NCI-H82 treated with DMSO at 0.1 percent for 48 hours (cell line): ENCODE results near the gene PLCB1.

Experiments
- DNase-seq: peaks from one replicate; lab custom pipeline; 2025; ENCODE audit not compliant: unreplicated experiment; lab: John Stamatoyannopoulos, UW

PLCB1 gene

DNA sequence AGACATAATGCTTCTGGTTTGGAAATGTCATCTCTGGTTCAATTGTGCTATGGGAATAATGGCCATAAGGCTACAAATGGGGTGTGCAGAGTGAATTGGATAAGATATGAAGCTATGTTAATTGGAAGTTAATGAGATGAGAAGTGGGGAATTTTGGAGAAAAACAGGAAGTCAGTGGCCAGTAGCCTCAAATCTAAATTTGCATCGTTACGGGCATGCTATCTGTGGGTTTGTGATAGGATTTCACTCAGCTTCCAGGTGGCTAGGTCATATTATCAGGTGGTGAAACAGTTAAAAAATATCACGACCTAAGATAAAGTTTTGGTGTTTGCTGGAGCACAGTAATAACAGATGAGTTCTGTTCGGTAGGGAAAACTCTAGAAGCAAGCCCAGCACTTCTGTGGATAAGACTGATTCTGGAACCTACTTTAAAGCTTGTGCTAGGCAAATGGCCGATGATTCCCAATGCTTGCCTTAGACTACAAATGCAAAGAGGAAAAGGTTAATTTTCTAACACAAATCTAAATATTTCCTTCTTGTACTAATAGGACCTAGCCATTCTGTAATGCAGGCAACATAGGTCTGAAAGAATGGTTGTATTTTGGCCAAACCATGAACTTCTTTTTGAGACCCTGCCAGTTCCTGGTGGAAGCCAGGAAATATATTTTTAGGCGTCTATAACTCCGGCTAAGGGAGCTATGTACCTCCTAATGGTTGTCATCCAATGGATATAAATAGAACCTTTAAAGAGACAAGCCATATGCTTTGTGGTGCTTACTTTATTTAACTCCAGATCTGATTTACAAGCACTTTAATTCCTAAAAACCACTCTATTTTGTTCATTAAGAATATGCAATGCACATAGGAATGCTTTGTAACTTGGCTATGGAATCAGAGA, 111.0 kb downstream of the PLCB1 start:
- DNase-seq, result no peak

DNA sequence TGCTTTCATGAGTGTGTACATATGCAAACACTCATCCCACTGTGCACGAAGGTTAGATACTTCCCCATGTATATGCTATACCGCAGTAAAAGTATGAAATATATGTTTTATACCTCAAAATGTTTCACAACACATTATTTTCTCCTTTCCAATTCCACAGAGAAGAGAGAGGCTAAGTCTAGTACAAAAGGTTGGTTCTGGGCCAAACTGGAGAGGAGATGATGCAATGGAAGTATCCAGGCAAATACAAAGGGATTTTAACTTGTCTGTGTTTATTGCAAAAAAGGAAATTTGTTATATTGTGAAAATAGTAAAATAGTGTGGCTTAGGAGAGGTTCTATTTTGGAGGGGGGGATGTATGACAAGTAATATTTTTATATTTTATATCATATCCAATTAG, 112.6 kb downstream of the PLCB1 start:
- DNase-seq, result no peak

DNA sequence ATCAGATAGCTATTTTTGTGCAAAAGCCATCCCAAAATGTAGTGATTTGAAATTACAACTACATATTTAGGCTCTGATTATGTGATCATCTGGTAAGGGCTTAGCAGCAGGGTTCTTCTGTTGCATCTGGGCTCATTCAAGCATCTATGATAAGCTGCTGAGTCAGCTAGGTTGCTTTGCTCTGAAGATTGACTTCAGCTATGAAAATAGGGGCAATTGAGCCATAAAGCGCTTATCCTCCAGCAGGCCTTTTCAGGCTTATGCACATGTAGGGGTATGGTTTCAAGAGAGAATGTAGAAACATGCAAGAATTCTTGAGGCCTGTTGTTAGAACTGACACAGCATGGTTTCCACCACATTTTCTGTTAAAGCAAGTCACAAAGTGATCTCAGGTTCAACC, 114.1 kb downstream of the PLCB1 start:
- DNase-seq, result no peak

DNA sequence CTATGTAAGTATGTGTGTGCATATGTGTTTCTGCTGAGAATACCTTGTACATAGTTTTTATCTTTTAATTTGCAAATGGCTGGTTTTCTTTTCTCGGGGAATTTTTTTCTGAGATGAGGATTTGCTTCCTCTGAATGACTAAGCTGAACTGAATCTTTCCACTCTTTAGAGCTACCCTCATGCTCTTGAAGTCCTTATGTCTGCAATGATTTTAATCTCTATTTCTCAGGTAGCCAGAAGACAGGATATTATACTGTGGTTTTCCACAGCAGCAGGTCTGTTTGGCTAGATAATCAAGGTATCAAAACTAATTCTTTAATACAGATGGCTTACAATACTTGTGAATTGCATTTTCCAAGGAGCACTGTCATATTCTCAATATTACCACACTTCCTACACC, 114.7 kb downstream of the PLCB1 start:
- no peak for DNase-seq

DNA sequence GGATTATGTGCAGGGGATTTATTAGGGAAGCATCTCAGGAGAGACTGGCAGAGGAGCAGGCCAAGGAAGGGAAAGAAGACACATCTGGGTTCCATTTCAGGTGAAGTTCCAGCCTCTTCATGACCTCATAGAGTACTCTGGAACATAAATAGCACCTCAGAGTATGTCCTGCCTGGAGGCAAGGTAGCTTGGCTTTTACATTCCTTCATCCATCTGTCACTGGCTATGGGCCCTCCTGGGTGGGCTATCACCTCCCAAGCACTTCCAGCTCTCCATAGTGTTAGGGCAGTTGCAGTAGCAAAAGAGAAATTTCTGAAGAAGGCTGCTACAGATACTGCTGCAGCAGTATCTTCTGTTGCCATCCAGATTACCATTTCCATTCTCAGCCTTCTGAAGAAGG, 116.0 kb downstream of the PLCB1 start:
- no peak for DNase-seq

DNA sequence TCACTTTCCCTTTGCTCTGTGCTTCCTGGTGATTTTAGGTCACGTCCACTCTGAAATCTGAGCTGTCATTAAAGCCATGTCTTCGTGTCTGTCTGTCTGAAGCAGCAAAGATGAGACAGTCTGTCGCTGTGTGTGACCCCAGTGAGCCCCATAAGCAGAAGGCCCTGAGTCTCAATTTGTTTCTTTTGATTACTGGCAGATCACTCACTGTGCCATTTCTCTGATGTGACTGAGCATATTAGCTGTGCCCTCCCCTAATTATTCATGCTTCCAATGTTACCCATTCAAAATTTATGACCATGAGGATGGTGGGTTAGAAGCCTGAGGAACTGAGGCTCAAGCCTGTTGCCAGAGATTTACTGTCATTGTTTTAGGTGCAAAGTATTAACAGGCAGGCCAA, 117.6 kb downstream of the PLCB1 start:
- no peak for DNase-seq

DNA sequence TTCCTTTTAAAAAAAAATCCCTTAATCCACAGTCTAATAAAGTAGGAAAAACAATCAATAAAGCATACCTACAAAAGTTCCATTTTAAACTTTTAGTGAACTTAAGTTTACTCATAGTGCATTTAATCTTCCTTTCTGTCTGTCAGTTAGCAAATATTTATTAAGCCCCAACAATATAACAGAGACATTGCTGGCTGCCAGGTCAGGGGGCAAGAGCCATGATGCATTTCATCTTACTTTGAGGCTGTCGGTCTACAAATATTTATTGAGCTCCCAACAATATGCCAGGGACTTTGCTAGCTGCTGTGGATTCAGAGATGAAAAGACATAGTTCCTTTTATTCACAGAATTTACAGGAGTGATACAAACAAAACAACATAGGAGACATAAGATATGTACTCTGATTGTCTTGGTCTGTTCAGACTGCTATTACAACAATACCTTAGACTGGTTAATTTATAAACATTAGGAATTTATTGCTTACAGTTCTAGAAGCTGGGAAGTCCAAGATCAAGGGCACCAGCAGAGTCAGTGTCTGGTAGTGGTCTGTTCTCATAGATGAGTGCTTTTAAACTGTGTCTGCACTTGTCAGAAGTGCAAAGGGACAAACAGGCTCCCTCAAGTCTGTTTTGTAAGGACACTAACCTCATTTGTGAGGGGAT, 118.6 kb downstream of the PLCB1 start:
- DNase-seq, result no peak

DNA sequence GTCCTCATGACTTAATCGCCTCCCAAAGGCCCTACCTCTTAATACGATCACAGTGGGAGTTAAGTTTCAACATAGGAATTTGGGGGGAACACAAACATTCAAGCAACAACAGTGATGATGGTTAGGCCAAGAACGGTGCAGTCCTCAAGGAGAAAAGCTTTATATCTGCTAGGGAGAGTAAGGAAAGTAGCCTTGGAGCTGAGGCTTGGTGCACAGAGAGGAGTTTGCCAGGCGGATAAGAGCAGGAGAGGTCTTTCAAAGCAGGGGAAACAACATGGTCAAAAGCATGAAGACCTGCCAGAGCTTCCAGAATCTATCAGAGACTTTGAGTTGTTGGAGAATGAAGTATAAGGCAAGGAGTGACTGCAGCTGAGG, 119.1 kb downstream of the PLCB1 start:
- DNase-seq, result no peak

DNA sequence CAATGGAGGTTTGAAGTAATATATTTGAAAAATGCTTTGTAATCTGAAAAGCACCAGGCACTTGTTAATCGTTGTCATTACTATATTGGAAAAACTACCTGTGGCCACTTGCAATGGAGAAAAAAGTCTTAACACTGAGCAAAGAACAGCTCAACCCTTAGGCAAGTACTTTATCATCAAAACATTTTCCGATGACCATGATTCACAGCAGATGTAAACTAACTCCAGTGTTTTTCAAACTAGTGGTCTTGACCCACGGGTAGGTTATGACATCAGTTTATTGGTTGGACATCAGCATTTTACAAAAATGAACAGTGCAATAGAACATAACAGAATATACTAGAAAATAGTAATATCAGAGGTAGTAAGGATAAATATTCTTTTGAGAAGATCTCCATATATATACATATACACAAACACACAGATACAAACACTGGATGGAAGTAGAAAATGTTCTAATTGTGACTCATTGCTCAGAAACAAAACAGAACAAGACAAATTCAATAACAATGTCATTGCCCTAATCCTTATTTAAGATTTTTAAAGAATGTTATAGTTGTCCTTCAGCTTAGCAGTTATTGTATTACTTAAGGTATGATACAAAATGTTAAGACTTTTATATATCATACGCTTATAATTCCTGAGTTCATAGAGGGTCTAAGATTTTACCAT, 123.0 kb downstream of the PLCB1 start:
- DNase-seq, result no peak

DNA sequence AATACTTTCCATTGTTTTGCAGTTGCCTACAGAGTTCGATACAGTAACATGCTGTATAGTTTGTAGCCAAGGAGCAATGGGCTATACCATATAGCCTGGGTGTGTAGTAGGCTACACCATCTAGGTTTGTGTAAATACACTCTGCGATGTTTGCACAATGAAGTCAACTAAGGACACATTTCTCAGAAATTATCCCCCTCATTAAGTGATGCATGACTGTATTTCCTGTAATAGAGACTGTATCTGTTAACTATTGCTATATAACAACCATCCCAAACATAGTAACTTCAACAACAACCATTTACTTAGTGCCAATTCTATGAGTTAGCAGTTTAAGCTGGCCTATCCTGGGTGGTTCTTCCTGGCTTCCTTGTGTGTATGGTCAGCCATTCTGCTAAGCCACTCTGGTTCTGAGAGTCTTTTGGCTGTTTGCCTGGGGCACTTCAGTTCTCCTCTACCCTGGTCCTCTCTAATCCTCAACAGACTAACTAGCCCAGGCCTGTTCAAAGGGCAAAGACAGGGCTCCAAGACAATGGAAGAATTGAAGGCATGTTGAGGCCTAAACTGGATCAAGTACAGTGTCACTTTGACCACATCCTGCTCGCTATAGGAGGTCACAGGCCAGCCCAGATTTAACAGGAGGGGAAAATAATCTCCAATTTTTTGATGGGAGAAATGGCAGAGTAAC, 124.0 kb downstream of the PLCB1 start:
- no peak for DNase-seq

DNA sequence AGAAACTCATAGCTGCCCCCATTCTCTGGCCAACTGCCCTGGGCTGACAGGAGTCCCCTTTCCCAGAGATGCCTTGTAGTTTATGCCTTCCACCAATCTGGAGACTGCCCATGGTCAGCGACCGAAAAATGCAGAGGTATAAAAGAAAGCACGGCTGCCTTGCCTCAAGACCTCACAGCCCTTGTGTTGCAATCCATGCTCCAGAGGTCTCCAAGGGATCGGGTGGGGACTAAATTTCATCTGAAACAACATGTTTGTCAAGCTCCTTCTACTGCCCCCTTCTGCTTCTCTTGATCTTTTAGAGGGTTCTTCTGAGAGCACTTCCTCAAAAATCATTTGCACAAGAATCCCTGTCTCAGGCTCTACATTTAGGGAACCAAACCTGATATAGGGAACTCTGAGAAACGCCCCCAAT, 128.8 kb downstream of the PLCB1 start:
- DNase-seq, result no peak

DNA sequence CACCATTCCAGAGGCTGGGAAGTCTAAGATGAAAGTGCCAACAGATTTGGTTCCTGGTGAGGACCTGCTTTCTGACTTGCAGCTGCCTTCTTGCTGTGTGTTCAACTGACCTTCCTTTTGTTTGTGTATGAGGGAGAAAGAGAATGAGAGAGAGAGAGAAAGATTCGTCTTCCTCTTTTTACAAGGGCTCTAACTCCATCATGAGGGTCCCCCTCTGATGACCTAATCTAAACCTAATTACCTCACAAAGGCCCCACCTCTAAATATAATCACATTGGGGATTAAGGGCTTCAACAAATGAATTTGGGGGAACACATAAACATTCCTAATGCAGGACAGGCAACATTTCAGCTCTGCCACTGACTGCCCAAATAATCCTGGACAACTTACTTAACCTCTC, 130.7 kb downstream of the PLCB1 start:
- no peak for DNase-seq

DNA sequence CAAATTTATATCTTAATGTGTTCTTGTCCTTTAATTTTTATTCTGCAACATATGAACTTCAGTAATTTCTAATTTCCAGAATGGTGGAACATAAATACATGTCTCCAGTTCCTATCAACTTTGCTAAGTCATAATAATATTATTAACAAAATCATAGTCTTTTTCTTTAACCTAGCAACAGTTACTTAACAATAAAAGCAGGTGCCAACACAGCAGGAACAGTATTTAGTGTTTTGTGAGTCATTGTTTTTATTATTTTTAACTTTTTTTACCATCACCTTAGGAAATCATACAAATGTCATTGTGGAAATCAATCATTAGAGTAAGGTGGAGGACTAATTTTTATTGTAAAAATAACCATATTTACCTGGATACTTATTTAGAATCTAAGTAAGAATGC, 133.5 kb downstream of the PLCB1 start:
- DNase-seq, result no peak

DNA sequence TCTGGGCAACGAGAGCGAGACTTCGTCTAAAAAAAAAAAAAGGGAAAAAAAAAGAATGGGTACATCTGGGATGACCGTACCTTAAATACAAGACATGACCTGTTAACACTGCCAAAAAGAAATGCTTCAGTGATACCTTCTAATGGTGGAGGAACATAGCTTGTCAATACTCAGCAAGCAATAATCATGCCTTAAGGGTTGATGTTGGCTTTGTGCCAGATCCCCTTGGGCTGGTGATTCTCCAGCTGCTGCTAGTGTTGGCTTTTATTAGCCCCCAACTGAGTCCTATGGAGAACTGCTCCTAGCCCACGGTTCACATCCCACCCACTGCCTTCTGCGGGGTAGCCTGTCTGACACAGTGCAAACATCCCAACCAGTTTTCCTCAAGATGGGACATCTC, 134.9 kb downstream of the PLCB1 start:
- no peak for DNase-seq

DNA sequence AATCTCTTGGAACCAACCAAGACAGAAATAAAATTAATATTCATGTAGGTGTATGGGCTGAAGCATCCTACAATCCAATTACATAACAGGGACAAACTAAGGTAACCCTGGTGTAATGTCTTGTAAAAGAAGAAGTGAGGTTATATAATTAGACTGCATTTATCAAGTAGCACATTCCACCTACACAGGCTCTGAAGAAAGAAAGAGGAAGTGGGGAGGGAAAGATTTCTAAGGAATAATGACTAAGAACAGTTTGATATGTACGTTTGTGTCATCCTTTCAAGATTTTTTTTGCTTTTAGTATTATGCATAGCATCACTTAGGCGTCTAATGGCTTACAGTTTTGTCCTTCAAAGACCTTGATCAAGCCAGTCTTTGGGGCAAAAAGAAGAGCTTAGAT, 139.7 kb downstream of the PLCB1 start:
- no peak for DNase-seq

DNA sequence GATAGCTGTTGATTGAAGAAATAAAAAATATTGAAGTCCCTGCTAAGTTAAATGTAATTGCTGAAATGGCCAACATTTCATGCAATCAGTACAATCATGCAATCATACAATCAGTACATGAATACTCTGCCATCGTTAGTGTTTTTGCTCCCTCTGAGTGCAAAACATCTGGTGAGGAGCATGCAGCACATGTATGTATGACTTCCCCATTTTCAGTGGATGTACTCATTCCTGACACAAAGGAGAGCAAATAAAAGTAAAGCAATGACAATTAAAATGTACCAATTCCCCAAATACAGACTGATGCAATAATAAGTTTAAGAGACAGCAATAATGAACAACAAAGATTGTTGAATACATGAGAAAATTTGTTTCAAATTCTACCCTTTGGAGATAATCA, 140.7 kb downstream of the PLCB1 start:
- no peak for DNase-seq

DNA sequence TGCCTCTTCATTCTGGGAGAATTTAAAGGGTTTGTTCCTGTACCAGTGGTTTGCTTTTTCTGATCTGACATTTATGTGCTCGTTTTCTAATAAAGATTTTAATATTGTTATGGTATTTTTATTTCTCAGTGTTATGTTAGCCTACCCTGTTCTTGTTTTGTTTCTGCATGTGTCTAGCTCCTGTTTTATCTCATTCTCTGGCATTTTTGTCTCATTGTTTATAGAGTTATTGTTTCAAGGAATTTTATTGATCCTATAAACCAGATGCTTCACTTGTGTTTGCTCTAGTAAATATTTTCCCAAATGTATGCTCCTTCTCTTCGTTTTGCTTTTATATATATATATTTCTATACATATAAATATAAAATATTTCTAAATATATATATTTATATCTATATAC, 152.8 kb downstream of the PLCB1 start:
- DNase-seq, result no peak

DNA sequence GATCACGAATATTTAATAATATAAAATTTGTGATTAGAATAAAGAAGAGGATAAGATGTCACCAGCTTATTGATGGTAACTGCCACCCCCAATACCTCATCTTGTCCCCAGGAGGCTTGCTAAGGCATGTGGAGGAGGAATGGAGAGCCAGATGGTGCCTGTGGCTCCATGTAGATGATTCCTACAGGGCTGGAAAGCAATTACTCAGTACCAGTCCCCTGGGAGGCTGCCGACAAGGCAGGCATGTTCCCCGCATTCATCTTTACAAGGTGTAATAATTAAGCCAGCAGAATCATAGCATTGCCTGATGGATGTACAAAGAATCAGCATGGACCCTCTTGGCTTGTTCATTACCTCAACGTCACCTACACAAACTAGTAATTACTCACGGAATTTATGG, 155.3 kb downstream of the PLCB1 start:
- DNase-seq, result peak; percentile 51

DNA sequence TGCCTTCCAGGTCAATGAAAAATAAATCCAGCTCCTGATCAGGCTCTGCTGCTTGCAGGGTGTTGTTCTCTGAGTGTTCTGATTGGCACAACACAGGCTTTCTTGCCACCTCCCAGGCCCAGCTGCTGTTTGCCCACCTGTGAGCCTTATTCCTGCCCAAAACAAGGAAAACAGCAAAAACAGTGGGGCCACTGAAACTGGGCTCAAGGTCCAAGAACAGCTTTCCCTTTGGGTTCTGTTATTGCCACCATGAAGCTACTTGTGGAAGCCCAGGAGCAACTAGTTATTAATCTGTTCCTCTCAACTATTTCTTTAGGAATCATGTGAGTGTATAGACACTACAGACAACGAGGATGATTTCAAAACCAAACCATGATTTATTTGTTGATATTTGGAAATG, 159.1 kb downstream of the PLCB1 start:
- no peak for DNase-seq

DNA sequence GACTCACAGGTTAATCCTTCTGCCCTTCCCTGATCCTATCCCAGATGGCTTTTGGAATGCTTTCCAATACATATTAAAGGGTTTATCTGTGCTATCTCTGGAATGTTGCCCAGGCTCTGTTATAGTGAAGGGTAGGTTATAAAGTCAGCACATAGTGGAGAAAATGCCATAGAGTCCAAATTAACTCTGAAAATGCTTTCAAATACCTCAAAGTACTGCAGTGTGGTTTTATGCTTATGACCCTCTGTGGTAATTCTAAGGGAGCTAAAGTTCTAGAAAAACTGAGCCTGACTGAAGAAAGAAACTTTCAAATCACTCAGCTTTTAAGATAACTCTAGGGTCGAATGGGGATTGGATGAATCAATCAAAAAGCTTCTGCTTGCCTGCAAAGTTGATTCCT, 159.8 kb downstream of the PLCB1 start:
- DNase-seq, result no peak

DNA sequence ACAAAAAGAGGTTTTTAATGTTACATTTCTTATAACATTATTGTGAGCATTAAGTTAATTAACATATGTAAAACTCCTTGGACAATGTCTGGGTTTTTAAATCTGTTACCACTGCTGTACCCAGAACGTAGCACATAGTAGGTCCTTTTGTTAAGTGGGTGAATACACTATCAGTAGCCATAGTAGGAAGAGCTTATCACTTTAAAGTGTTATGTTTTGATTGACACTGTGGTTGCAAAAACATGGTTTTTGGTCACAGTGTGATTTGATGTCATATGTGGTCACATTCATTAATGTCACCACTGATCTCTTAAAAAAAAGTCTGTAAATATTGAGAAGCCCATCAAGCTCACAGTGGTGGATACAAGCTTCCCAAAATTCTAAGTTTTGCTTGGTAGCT, 160.7 kb downstream of the PLCB1 start:
- DNase-seq, result no peak

DNA sequence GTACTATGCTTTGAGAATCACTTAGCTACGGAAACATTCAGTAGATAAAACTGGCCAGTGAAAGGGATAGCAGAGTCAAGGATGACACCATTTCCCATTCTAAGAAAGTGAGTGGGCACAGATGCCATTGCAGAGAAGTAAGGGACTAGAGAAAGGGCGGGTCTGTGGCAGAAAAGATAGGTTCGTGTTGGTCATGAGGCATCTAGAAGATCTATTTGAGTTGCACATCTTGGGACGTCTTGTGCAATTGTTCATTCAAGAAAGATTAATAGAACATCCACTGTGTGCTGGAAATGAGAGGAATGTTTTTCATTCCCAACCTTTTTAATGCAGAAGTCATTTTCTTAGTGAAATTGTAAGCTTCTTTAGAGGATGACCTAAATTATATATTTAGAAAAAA, 161.7 kb downstream of the PLCB1 start:
- no peak for DNase-seq
